Epithelial cell of prostate (primary cell): ENCODE measurements around the gene GLO1.

Experiments
- DNase-seq: peaks from one replicate; pipeline ENCODE4 v3.0.0-alpha.2; 2011; ENCODE audit warnings: low read depth, low spot score
- H3K27ac ChIP-seq: fragments of 450-650 bp; 2 replicates; pipeline ENCODE4 v1.5.1; 2017; ENCODE audit warnings: mild to moderate bottlenecking

The GLO1 gene

DNA sequence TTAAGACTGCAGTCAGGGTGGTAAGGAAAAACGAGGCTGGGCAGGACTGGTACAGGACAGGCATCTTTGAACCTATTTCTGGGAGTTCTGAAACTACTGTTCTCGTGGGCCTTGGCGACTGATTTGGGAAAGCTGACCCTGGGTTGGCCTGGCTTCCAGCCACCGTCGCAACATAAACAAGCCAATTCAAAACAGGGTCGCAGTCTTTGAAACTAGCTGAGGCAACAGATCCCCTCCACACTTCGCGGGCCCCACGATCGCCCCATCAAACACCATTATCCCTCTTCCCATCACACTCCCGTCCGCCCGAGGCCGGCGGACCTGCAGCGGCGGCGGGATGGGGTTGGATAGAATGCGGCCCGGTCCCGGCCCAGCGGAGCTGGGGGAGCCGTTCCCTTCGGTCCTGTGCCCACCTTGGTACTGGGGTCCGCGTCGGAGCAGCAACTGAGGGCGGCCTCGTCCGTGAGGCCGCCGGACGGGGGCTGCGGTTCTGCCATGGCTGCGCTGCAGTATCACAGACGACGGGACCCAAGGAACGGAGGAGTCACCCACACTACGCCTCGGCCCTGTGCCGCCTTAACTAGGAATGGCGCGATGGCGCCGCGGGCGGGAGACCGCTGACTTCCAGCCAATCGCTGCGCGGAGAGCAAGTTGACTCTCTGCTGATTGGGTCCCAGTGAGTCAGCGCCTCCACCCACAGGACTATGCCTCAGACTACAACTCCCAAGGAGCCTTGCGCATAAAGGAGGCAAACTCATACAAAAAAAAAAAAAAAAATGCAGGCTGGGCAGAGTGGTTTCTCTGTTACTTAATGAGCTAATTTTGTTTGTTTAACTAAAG lies at the start of gene GLO1:
GLO1 (minus strand) TSS at position 588 of the 840 bp plus-strand sequence; CDS start at position 497, 91 bp downstream.
- DNase-seq = peak; percentile 96
- peak within 1 kb of the TSS; percentile 73 for H3K27ac ChIP-seq

DNA sequence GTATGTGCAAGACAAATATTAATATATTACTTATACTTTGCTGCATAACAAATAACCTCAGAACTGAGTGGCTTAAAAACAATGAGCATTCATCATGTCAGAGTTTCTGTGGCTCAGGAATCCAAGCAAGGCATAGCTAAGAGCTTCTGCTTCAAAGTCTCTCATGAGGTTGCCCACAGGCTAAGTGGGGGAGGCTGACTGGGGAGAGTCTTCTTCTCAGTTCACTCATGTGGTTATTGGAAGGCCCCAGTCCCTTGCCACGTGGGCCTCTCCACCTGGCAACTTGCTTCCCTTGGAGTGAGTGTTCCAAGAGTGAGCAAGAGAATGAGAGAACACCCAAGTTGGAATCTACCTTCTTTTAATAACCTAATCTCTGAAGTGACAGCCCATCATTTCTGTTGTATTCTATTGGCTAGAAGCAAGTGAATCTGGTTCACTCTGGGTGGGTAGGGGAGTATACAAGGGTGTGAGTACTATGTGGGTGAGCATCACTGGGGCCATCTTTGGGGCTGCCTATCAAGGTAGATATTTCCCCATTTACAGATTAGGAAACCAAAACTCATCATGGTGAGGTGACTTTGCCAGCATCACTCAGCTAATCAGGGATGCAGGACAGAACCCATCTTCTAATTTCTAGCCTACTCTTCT lies 48.1 kb upstream of the GLO1 start:
- H3K27ac ChIP-seq = peak overlapping the region; percentile 56
- peak; percentile 75 for DNase-seq

DNA sequence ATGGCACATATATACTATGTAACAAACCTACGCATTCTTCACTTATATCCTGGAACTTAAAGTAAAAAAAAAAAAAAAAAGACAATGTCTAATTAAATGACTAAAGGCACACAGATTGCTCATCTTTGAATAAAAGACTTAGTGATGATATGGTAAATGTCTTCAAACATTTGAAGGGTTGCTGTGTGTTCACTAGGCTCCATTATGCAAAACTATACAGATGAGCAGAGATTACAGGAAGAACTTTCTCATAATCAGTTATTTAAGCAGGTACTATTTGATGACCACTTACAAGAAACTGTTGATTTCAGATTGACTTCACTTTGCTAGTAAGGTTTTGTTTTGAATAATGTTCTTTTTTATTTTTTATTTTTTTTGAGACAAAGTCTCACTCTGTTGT lies 46.5 kb upstream of the GLO1 start:
- no peak for DNase-seq
- H3K27ac ChIP-seq = no peak overlapping the region

DNA sequence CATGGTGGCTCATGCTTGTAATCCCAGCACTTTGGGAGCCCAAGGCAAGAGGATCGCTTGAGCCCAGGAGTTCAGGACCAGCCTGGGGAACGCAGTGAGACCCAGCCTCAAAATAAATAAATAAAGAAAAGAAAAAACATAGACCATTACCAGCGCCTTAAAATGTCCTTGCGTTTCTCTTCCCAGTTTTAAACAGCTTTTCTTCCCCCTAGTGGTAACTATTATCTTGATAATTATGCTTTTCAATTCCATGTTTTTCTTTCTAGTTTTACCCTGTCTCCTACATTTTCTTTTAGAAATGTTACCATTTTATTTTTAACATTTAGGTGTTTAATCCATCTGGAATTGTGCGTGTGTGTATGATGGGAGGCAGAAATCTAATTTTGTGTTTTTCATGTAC lies 36.6 kb upstream of the GLO1 start:
- no peak overlapping the region for H3K27ac ChIP-seq
- no peak for DNase-seq

DNA sequence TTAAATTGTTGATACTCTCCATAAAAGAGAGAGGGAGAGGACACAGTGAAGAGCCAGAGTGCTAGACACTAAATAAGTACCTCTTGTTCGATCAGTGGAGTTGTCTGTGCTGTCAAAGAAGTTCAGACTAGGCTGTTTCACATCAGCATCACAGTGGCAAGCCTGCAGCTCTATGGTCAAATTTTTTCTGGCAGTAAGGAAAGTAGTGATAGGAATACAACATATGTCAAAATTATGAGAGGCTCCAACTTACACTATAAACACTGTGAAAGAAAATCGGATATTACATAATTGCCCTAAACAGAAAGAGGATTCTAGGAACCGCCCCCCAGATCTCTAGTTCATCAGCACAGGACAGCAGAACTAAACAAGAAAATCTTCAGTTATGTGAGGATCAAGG lies 35.3 kb upstream of the GLO1 start:
- DNase-seq = no peak

DNA sequence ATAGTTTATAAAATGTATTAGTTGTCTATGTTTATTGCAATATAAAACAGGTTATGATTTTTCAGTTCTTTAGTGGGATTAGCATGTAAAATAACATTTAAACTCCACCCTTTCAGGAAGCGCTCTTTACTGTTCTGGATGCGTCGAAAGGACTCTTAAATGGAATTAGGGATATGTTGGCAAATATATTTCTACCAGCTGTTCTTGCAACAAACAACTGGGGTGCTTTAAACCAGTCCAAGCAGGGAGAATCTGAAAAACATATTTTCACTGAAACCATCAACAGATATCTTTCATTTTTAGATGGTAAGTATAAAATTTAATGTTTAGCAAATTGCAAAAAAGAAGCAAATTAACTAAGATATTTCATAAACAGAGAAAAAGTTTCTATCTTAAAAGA lies 34.0 kb upstream of the GLO1 start:
- no peak overlapping the region for H3K27ac ChIP-seq
- DNase-seq = no peak

More for the DNA sequence above, 35.3 kb upstream of the GLO1 start:
- no peak overlapping the region for H3K27ac ChIP-seq

DNA sequence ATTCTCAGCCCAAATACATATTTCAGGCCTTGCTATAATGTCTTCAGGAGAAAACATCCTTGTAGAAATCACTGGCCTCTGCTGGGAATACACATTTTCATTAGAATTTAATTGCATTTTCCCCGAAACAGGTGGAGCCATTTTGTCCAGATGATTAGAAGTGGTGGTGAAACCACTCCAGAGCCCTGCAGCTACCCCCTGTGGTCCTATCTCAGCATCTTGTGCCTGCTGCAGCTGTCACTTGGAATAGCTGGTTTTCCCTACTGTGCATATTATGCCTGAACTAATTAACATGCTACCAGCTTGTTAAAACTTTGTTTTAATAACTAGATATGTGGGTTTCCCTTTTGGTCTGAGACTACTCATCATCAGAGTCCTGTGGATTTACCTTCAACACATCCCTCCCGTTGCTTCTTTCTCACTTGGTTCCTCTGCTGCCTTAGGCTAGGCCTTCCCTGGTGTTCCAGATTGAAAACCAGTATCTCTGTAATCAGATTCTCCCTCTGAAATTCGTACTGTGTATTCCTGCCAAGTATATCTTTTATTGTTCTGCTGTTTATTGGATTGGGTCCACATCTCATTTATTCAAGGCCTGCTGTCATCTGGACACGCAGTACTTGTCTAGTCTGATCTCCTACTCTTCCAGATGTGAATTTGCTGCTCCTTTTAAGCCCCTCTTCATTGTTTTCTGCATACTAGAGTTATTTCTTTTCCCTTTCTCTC lies 27.4 kb upstream of the GLO1 start:
- no peak for DNase-seq
- H3K27ac ChIP-seq = no peak overlapping the region

DNA sequence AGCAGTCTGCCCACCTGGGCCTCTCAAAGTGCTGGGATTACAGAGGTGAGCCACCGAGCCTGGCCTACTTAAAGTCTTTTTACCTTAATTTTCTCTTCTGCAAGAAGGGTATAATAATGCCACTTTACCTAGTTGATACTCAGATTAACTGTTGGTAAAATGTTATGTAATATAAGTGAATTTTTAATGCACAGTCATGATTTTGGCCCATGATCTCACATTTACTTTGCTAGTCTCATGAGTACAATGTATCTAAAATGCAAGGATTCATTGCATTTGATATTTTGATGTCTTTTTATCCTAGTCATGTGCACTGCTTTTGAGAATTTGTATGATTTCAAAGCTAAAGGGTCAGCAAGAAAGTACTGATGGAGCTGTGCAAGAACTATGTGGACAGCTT lies 25.3 kb upstream of the GLO1 start:
- DNase-seq = no peak
- no peak overlapping the region for H3K27ac ChIP-seq

DNA sequence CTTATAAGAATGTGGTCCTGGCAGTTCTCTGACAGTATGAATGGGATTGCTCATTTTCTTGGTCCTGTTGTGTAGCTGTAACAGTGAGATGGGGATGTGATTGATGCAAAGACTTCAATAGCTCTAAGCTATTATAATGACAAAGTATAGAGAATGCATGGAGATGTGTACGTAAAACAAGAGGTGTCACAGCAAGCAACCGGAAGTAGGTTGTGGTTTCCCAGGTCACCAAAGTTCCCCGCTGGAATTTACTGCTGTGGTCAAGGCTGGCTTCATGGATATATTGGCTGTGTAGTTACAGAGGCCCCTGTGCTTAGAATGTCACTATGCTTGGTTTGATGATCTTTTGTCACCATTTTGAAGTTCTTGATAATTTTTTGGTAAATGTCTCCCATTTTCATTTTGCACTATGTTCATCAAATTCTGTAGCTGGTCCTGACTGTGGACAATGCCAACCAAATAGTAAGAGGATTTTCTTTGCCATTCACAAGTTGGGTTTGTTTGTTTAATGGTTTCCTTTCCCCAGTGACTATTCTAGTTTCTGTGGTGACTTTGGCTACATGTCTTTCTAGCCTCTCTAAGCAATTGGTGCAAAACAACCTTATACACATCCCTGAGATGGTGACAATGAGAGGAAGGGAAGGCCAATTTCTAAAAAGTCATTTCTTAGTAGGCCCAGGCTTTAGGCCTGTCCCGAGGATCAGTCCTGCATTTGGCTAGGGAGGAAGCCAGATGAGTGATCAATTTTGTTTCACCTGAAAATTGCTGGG lies 22.7 kb upstream of the GLO1 start:
- DNase-seq = no peak
- H3K27ac ChIP-seq = no peak overlapping the region

DNA sequence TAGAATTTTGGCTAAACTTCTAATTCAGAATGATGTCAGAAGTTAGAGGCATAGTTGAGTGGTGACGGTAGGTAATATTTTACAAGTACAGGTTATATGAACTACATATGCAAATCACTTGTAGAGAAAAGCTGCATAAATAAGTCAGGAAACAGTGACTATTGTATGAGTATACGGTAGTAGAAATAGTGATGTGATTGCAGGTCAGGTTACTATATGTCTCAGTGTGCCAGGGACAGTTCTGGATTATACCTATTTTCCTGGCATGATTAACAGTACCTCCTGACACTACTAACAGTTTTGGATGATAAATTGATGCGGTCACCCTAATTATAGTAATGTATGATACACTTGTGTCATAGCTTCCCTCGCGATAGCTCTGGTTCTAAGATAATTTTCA lies 21.4 kb upstream of the GLO1 start:
- no peak for DNase-seq
- H3K27ac ChIP-seq = no peak overlapping the region

DNA sequence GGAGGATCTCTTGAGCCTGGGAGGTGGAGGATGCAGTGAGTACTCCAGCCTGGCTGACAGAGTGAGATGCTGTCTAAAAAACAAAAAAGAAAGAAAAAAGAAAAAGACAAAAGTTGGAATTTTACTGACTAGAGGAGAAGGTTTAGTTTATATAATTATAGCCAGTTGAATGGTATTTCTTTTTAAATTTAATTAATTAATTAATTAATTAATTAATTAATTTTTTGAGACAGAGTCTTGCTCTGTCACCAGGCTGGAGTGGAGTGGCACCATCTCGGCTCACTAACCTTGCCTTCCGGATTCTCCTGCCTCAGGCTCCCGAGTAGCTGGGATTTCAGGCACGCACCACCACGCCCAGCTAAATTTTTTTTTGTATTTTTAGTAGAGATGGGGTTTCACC lies 20.8 kb upstream of the GLO1 start:
- H3K27ac ChIP-seq = no peak overlapping the region
- DNase-seq = no peak

DNA sequence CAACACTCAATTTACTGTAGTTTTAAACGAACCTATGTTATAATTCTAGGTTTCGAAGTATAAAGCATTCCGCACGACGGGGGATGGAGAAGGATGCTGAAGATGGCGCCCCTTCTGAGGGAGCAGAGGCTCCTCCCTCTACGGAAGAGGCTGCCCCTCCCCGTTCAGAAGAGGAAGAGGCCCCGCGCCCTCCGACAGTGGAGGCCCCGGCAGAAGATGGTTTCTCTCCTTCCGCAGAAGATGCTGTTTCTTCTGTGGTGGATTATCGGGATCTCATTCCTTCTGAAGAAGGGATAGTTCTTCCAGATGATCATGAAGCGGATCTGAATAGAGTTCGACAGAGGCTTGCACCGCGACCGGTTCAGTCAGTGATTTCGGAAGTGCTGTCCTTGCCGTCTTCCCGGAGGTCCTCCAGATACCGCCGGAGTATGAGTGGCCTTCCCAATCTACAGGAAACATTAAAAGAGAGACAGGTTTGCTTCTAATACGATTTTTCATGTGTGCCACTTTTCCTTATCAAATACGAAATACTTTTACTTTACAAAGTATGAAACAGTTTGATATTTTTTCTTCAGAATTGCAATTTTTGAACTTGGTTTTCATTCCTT lies 19.9 kb upstream of the GLO1 start:
- no peak overlapping the region for H3K27ac ChIP-seq
- DNase-seq = no peak

DNA sequence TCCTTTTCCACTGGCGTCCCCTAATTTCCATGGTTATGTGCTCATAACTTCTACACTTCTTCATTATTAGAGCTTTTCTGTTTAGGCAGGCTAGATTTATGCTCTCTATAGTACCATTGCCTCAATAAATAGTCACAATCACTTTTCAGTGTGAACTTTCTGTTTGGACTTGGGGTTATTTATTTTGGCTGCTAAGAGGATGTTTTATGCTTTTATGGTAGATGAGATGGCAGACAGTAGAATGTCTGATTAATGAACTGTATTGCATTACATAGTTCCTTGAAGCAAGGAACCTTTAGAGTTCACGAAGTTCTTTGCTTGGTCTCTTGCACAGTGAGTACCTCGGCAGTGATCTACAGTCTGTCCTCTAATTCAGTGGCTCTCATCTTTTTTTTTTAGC lies 19.1 kb upstream of the GLO1 start:
- DNase-seq = no peak
- no peak overlapping the region for H3K27ac ChIP-seq

DNA sequence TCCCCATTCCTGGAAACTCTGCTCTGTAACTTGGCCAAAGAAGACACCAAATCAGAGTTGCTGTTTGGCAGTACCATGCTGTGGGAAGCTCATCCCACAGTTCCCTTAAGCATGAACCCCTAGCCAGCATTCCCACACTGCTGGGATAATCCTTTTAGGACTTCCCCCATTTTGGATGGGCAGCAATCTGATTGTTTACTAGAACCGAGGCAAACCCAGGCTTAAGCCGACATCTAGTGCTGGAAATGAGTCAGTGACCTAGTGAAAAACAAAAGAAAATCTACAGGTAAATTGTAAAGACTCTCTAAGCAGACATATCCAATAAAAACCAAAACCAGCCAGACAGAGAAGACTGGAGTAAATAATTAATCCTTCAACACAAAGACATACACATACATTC lies 17.4 kb upstream of the GLO1 start:
- H3K27ac ChIP-seq = no peak overlapping the region
- DNase-seq = no peak

DNA sequence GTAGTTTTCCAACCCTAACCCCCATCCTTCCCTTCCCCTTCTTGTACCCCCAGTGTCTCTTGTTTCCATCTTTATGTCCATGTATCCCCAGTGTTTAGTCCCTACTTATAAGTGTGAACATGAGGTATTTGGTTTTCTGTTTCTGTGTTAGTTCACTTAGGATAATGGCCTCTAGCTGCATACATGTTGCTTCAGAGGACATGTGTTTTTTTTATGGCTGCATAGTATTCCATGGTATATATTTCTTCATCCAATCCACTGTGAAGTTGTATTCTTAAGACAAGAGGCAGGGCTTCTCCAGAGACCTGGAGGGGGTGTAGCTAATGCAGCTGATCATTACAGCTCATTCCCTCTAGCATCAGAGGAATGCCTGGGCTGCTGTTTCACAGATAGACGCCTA lies 16.4 kb upstream of the GLO1 start:
- H3K27ac ChIP-seq = no peak overlapping the region
- no peak for DNase-seq

DNA sequence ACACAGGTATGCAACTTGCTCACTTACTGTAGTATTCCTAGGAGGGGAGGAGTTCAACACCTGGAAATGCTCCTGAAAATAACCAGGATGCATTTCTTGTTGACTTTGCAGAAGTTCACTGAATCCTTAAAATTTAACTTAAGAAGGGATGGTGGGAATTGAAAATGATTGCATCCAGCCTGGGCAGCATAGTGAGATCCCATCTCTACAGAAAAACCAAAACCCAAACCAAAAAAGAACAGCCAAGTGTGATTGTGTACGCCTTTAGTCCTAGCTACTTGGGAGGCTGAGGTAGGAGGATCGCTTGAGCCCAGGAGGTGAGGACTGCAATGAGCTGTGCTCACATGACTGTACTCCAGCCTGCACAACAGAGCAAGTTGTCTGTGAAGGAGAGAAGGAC lies 13.9 kb upstream of the GLO1 start:
- DNase-seq = no peak
- H3K27ac ChIP-seq = no peak overlapping the region

DNA sequence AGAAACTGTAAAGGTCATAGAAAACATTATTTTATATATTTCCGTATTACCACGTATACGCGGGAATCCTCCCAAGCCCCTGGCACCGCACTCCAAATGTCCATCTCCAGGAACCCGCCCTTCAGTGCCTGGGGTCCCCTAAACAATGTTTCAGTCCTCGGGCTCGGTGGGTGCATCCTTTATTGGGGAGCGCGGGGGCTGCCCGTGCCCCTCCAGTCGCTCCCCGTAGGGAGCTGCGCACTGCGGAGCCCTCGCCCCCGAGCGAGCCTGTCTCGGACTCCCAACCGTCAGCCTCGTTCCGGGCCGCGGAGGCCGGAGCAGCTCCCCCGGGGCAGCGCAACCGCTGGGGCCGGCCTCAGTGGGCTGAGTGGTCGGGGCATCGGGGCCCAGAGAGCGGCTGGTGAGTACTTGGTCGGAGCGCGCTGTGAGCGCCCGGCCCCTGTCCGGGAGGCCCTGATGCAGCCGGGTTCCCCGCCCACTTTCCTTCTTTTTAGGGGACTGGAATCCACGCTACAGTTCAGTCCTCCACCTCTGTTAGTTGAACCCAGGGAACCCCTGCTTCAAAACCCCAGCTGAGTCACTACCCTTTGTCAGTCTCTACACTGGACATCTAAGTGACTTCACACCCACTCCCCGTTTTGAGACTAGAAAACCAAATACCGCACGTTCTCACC lies 12.2 kb upstream of the GLO1 start, which contains the start of gene DNAH8:
DNAH8 (plus strand) TSS at position 296 of the 674 bp plus-strand sequence. CDS start 7,499 bp downstream, outside the sequence.
- DNase-seq = no peak
- H3K27ac ChIP-seq = no peak within 1 kb of the TSS

DNA sequence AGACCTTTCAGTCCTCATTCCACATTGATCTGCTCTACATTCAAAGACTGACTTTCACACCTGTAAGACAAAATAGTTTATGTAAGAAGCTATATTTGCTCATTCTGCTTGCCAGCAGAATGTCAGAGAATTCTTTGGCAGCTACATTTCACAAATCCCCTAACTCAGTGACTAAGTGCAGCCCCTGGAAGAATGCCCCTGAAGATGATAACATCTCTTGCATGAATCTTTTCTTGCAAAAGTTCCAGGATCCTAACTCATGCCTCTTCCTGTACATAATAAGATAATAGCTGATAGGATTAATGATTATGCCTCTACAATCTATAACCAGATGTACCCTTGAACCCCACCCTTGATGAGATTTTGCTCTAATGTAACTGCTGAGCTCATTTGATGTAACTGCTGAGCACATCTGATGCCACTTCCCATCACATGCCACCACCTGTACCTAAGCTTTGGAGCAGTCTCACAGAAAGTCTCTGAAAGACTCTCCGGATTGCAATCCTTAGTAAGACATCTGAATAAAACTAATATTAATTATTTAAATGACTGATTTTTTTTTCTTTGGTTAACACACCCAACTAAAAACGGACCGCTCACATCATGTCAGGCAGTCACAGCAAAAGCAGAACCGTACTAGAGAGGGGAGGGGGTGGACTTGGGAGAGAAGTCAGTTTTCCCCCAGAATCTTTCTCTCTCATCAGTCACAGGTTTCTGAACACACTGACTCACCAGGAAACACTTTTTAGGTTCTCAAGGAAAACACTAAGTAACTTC lies 11.5 kb upstream of the GLO1 start:
- no peak for DNase-seq
- H3K27ac ChIP-seq = no peak overlapping the region

DNA sequence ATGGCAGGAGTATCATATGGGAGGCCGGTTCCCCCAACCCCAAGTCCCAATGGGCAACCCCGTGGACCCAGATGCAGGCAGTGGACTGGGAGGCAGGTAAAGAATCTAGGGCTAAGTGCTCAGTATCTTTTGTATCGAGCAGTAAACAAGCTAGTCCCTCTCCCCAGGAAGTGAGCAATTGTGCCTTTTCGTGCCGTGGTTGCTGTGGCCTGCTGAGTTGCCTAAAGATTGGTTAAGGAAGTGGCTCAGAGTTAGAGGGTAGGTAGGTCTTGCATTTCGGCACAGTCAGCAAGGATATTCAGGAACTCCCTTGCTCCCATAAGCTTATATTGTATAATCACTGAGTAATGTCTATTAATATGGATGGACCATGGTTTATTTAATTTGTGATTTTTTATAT lies 10.9 kb upstream of the GLO1 start:
- DNase-seq = no peak
- H3K27ac ChIP-seq = no peak overlapping the region
